ENCODE results near the gene PYGL.

DNA sequence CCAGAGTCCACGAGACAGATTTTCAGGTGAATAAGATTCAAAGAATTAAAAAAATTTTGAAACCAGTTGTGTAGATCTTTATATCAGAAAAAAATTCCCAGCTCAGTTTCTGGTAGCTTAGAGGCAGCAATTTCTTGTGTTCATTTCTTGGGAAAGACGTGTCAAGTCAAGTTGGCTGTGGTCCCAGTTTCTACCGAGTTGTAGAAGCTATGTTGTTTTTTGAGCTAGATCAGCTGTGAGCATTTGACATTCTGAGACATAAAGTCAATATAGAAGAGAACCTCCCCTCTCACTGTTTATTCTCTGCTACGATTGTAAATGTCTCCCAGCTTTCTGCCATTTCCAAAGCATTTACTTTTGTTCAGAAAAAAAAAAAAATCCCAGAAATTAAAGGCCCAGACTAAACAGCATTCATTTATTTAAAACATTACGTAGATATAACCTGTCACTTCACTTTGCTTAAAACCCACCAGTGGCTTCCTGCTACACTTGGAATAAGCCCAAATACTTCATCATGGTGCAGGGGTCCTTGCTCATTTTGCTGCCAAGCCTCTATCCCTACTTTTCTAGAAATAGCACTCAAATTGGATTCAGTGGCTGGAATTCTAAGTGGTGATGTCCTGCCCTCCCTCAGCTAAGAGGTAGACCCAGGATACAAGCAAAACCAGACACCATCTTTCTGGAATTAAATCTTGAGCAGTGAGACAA, 20.6 kb upstream of the PYGL start:
- TF ChIP-seq POLR2A (IDR thresholded peaks at IDR 0.05), result no peak
- TF ChIP-seq, protein P1, sequence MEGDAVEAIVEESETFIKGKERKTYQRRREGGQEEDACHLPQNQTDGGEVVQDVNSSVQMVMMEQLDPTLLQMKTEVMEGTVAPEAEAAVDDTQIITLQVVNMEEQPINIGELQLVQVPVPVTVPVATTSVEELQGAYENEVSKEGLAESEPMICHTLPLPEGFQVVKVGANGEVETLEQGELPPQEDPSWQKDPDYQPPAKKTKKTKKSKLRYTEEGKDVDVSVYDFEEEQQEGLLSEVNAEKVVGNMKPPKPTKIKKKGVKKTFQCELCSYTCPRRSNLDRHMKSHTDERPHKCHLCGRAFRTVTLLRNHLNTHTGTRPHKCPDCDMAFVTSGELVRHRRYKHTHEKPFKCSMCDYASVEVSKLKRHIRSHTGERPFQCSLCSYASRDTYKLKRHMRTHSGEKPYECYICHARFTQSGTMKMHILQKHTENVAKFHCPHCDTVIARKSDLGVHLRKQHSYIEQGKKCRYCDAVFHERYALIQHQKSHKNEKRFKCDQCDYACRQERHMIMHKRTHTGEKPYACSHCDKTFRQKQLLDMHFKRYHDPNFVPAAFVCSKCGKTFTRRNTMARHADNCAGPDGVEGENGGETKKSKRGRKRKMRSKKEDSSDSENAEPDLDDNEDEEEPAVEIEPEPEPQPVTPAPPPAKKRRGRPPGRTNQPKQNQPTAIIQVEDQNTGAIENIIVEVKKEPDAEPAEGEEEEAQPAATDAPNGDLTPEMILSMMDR (IDR thresholded peaks at IDR 0.05), result no peak
